Measurements from ENCODE around the gene KCNN4. TPM values are rescaled to one million over a fixed set of nuclear protein-coding genes. Genes with fewer than 3 reads are reported as not detected.
A peak's percentile ranks its signal among the peaks of the same experiment; 100 is the strongest.

The KCNN4 gene
- total and polyA plus RNA-seq, 2 donors from 2014 or later: 0.80 to 6.1 TPM

GRCh38 chr19:43762814-43763213, 18.0 kb downstream of the KCNN4 start:
- DNase-seq: no peak
- Histone ChIP-seq H3K36me3 (ENCODE audit: control insufficient read depth in 2 of 3, insufficient read depth in 3 of 3, low read length in 3 of 3) (no peaks in the 10 kb centered on the region), H3K27ac (ENCODE audit: low read depth in 2 of 2, low read length in 2 of 2) (no peak overlapping the region), H3K9me3 (ENCODE audit: control insufficient read depth in 2 of 3, insufficient read depth in 1 of 3, low read length in 3 of 3) (no peaks in the 10 kb centered on the region), H3K4me1 (ENCODE audit: control insufficient read depth in 2 of 3, insufficient read depth in 2 of 3, low read depth in 1 of 3, low read length in 3 of 3) (no peaks in the 10 kb centered on the region), H3K27me3 (ENCODE audit: control insufficient read depth, insufficient read depth, low read length) (no peaks in the 10 kb centered on the region), H3K9ac (ENCODE audit: low read length in 3 of 3) (no peak overlapping the region), H3K4me3 (ENCODE audit: low read length in 3 of 3) (no peak overlapping the region)
- no peak for FAIRE-seq
- intact Hi-C loops (cut with DNase I): no loop called here
- TF ChIP-seq CTCF (IDR thresholded peaks at IDR 0.05; ENCODE audit: borderline replicate concordance, extremely low read depth, insufficient read depth): no peak

DNA sequence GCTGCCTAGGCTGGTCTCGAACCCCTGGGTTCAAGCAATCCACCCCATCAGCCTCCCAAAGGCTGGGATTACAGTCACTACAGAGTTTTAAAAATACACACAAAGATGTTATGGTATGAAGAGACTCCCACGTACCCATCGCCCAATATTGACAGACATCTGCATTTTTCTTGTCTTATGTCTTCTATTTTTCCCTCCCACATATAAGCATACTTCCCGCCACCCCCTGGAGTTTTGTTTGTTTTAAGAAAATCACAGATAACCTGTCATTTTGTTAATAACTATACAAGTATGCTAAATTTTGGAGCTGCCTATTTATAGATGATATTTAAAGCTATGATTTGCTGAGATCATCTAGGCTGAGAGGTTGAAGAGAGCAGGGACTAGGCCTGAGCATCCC, 19.8 kb downstream of the KCNN4 start:
- H3K9ac ChIP-seq (ENCODE audit: low read length in 3 of 3): no peak overlapping the region
- H3K4me3 ChIP-seq (ENCODE audit: low read length in 3 of 3): no peak overlapping the region
- no peaks in the 10 kb centered on the region for H3K36me3 ChIP-seq (ENCODE audit: control insufficient read depth in 2 of 3, insufficient read depth in 3 of 3, low read length in 3 of 3)
- no peaks in the 10 kb centered on the region for H3K4me1 ChIP-seq (ENCODE audit: control insufficient read depth in 2 of 3, insufficient read depth in 2 of 3, low read depth in 1 of 3, low read length in 3 of 3)
- no peak overlapping the region for H3K27ac ChIP-seq (ENCODE audit: low read depth in 2 of 2, low read length in 2 of 2)
- no peaks in the 10 kb centered on the region for H3K27me3 ChIP-seq (ENCODE audit: control insufficient read depth, insufficient read depth, low read length)
- no peak for DNase-seq
- no peaks in the 10 kb centered on the region for H3K9me3 ChIP-seq (ENCODE audit: control insufficient read depth in 2 of 3, insufficient read depth in 1 of 3, low read length in 3 of 3)
- intact Hi-C loops (cut with DNase I): no loop called here
- no peak for TF ChIP-seq CTCF (IDR thresholded peaks at IDR 0.05; ENCODE audit: borderline replicate concordance, extremely low read depth, insufficient read depth)
- FAIRE-seq: no peak

- H3K9me3 ChIP-seq (ENCODE audit: control insufficient read depth in 2 of 3, insufficient read depth in 1 of 3, low read length in 3 of 3): no peaks in the 10 kb centered on the region
- no peak for FAIRE-seq
- DNase-seq: no peak
- H3K9ac ChIP-seq (ENCODE audit: low read length in 3 of 3): no peak overlapping the region
- TF ChIP-seq CTCF (IDR thresholded peaks at IDR 0.05; ENCODE audit: borderline replicate concordance, extremely low read depth, insufficient read depth): no peak
- H3K36me3 ChIP-seq (ENCODE audit: control insufficient read depth in 2 of 3, insufficient read depth in 3 of 3, low read length in 3 of 3): no peaks in the 10 kb centered on the region
- H3K27ac ChIP-seq (ENCODE audit: low read depth in 2 of 2, low read length in 2 of 2): no peak overlapping the region
- intact Hi-C loops (cut with DNase I): no loop called here
- H3K4me1 ChIP-seq (ENCODE audit: control insufficient read depth in 2 of 3, insufficient read depth in 2 of 3, low read depth in 1 of 3, low read length in 3 of 3): peaks cover 0 to 3% (median 0%) of the 10 kb centered on the region in 3 donors
- H3K27me3 ChIP-seq (ENCODE audit: control insufficient read depth, insufficient read depth, low read length): no peaks in the 10 kb centered on the region
- no peak overlapping the region for H3K4me3 ChIP-seq (ENCODE audit: low read length in 3 of 3)
These were observed 21.3 kb downstream of the KCNN4 start for GRCh38 chr19:43759515-43759914.

DNA sequence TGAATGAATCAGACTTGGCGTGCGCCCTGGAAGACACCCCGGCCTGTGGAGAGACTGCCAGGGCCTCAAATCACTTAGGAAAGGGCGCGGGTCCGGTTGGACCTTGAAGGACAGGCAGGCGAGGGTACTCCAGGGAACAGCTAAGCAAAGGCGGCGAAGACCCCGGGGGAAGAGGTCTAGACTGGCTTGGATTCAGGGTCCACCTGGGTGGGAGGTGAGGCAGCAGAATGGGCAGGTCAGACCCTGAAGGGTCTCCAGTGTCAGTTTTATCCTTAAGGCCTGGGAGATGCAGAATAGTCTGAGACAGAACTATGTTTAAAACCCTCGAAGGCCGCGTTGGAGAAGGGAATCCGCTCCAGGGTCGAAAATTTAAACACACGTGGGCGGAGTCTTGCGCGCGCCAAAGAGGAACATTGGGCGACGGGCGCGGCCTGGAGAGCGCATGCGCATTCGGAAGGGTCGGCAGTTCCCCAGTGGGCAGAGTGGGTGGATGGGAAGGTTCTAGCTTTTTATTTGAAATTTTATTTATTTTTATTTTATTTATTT, 25.4 kb downstream of the KCNN4 start:
- FAIRE-seq: no peak
- intact Hi-C loops (cut with DNase I): no loop called here

More for the DNA sequence above, 25.4 kb downstream of the KCNN4 start:
- H3K9me3 ChIP-seq (ENCODE audit: control insufficient read depth in 2 of 3, insufficient read depth in 1 of 3, low read length in 3 of 3): no peaks in the 10 kb centered on the region
- no peaks in the 10 kb centered on the region for H3K27me3 ChIP-seq (ENCODE audit: control insufficient read depth, insufficient read depth, low read length)
- peak; percentile 80 to 93 (median 90) for DNase-seq
- H3K27ac ChIP-seq (ENCODE audit: low read depth in 2 of 2, low read length in 2 of 2): peak overlapping the region; percentile 98 to 100
- H3K4me1 ChIP-seq (ENCODE audit: control insufficient read depth in 2 of 3, insufficient read depth in 2 of 3, low read depth in 1 of 3, low read length in 3 of 3): peaks cover 0 to 14% (median 4%) of the 10 kb centered on the region in 3 donors
- TF ChIP-seq CTCF (IDR thresholded peaks at IDR 0.05; ENCODE audit: borderline replicate concordance, extremely low read depth, insufficient read depth): no peak
- peak overlapping the region in 2 of 3 donors; percentile 60 to 90 for H3K9ac ChIP-seq (ENCODE audit: low read length in 3 of 3)
- peak overlapping the region; percentile 76 to 92 (median 88) for H3K4me3 ChIP-seq (ENCODE audit: low read length in 3 of 3)
- H3K36me3 ChIP-seq (ENCODE audit: control insufficient read depth in 2 of 3, insufficient read depth in 3 of 3, low read length in 3 of 3): peaks cover 0 to 2% (median 0%) of the 10 kb centered on the region in 3 donors
